Muscle layer of colon (tissue), 2 donors: ENCODE measurements around the gene ABCD3.
"Not testable (repeated sequence)": the region's sequence is repeated elsewhere in the genome, so short reads cannot be mapped to it uniquely, and the experiment has no call there.

ENCODE experiments used
- H3K27ac ChIP-seq: one replicate; pipeline ENCODE4 v1.7.0; 2013; ENCODE audit warnings: low read depth, mild to moderate bottlenecking, low read length, moderate library complexity
- H3K27me3 ChIP-seq, 2 donors: one replicate each; pipeline ENCODE4 v1.7.0; 2013; ENCODE audit warnings: low read length in 2 of 2, mild to moderate bottlenecking in 2 of 2; ENCODE audit not compliant: insufficient read depth in 2 of 2, control insufficient read depth in 1 of 2
- H3K36me3 ChIP-seq: one replicate; pipeline ENCODE4 v1.7.0; 2013; ENCODE audit warnings: mild to moderate bottlenecking, low read length; ENCODE audit not compliant: insufficient read depth
- H3K4me1 ChIP-seq: one replicate; pipeline ENCODE4 v1.7.0; 2013; ENCODE audit warnings: mild to moderate bottlenecking, low read length; ENCODE audit not compliant: insufficient read depth
- H3K4me3 ChIP-seq, 2 donors: one replicate each; pipeline ENCODE4 v1.7.0; 2013; ENCODE audit warnings: low read length in 2 of 2, low read depth in 1 of 2, mild to moderate bottlenecking in 1 of 2, moderate library complexity in 1 of 2
- H3K9ac ChIP-seq: one replicate; pipeline ENCODE4 v1.7.0; 2013; ENCODE audit warnings: low read length
- H3K9me3 ChIP-seq: one replicate; pipeline ENCODE4 v1.7.0; 2013; ENCODE audit warnings: mild to moderate bottlenecking, low read length
- donor health status: abdominal sarcoma.
- donor health status: Adenocarcinoma of cecum.

ABCD3 gene

GRCh38 chr1:94416901-94417727 lies 1.1 kb upstream of the ABCD3 start:
- Histone ChIP-seq H3K27ac (peak overlapping the region; percentile 84), H3K36me3 (no peaks in the 10 kb centered on the region), H3K4me1 (peaks cover 17% of the 10 kb centered on the region), H3K9me3 (no peaks in the 10 kb centered on the region), H3K4me3 (peak overlapping the region; percentile 75 to 92), H3K9ac (peak overlapping the region; percentile 85), H3K27me3 (no peaks in the 10 kb centered on the region)

- Histone ChIP-seq H3K27me3 (no peaks in the 10 kb centered on the region), H3K4me3 (peak overlapping the region; percentile 75 to 92), H3K27ac (peak overlapping the region; percentile 84), H3K4me1 (peaks cover 17% of the 10 kb centered on the region), H3K36me3 (no peaks in the 10 kb centered on the region), H3K9ac (peak overlapping the region; percentile 85), H3K9me3 (no peaks in the 10 kb centered on the region)
Observed at GRCh38 chr1:94417728-94417977, 536 bp upstream of the ABCD3 start.

GRCh38 chr1:94418664-94419655 lies 771 bp downstream of the ABCD3 start:
- Histone ChIP-seq H3K9ac (peak overlapping the region; percentile 41), H3K27me3 (no peaks in the 10 kb centered on the region), H3K9me3 (no peaks in the 10 kb centered on the region), H3K27ac (peak overlapping the region; percentile 84), H3K4me3 (peak overlapping the region; percentile 80 to 92), H3K36me3 (no peaks in the 10 kb centered on the region), H3K4me1 (peaks cover 26% of the 10 kb centered on the region)

GRCh38 chr1:94422115-94422820 lies 4.1 kb downstream of the ABCD3 start:
- no peaks in the 10 kb centered on the region for H3K9me3 ChIP-seq
- H3K27ac ChIP-seq, result no peak overlapping the region
- no peaks in the 10 kb centered on the region for H3K36me3 ChIP-seq
- H3K9ac ChIP-seq, result no peak overlapping the region
- no peaks in the 10 kb centered on the region for H3K27me3 ChIP-seq
- H3K4me1 ChIP-seq, result peaks cover 26% of the 10 kb centered on the region
- H3K4me3 ChIP-seq, result no peak overlapping the region

GRCh38 chr1:94425821-94426484 lies 7.8 kb downstream of the ABCD3 start:
- no peaks in the 10 kb centered on the region for H3K9me3 ChIP-seq
- H3K27me3 ChIP-seq, result no peaks in the 10 kb centered on the region
- no peak overlapping the region for H3K27ac ChIP-seq
- peaks cover 17% of the 10 kb centered on the region for H3K4me1 ChIP-seq
- no peaks in the 10 kb centered on the region for H3K36me3 ChIP-seq
- no peak overlapping the region for H3K9ac ChIP-seq
- no peak overlapping the region for H3K4me3 ChIP-seq

- not testable (repeated sequence) for H3K9me3 ChIP-seq
Observed at GRCh38 chr1:94426485-94426870, 8.3 kb downstream of the ABCD3 start.

GRCh38 chr1:94428441-94428840 lies 10.3 kb downstream of the ABCD3 start:
- Histone ChIP-seq H3K36me3 (no peaks in the 10 kb centered on the region), H3K4me3 (no peak overlapping the region), H3K9me3 (no peaks in the 10 kb centered on the region), H3K4me1 (peaks cover 11% of the 10 kb centered on the region), H3K27ac (no peak overlapping the region), H3K9ac (no peak overlapping the region), H3K27me3 (no peaks in the 10 kb centered on the region)

More at GRCh38 chr1:94426485-94426870, 8.3 kb downstream of the ABCD3 start:
- H3K9ac ChIP-seq, H3K4me3 ChIP-seq, H3K27me3 ChIP-seq, H3K36me3 ChIP-seq, H3K27ac ChIP-seq: not testable (repeated sequence)
- peaks cover 17% of the 10 kb centered on the region for H3K4me1 ChIP-seq

- H3K27me3 ChIP-seq, H3K9me3 ChIP-seq, H3K4me3 ChIP-seq, H3K36me3 ChIP-seq, H3K9ac ChIP-seq, H3K4me1 ChIP-seq, H3K27ac ChIP-seq: not testable (repeated sequence)
Observed at GRCh38 chr1:94428927-94429528, 10.8 kb downstream of the ABCD3 start.

GRCh38 chr1:94430066-94430465 lies 11.9 kb downstream of the ABCD3 start:
- not testable (repeated sequence) for H3K36me3 ChIP-seq, H3K27ac ChIP-seq, H3K4me1 ChIP-seq, H3K9ac ChIP-seq, H3K9me3 ChIP-seq, H3K27me3 ChIP-seq, H3K4me3 ChIP-seq

GRCh38 chr1:94433866-94434265 lies 15.7 kb downstream of the ABCD3 start:
- Histone ChIP-seq H3K4me1 (peaks cover 6% of the 10 kb centered on the region), H3K9me3 (no peaks in the 10 kb centered on the region), H3K36me3 (no peaks in the 10 kb centered on the region), H3K9ac (no peak overlapping the region), H3K27me3 (no peaks in the 10 kb centered on the region), H3K27ac (no peak overlapping the region), H3K4me3 (no peak overlapping the region)
